Central memory CD4-positive, alpha-beta T cell (primary cell): ENCODE results near the gene FOSB.

ENCODE experiments used
- DNase-seq: peaks from one replicate; pipeline ENCODE4 v3.0.0; 2022

FOSB gene

DNA sequence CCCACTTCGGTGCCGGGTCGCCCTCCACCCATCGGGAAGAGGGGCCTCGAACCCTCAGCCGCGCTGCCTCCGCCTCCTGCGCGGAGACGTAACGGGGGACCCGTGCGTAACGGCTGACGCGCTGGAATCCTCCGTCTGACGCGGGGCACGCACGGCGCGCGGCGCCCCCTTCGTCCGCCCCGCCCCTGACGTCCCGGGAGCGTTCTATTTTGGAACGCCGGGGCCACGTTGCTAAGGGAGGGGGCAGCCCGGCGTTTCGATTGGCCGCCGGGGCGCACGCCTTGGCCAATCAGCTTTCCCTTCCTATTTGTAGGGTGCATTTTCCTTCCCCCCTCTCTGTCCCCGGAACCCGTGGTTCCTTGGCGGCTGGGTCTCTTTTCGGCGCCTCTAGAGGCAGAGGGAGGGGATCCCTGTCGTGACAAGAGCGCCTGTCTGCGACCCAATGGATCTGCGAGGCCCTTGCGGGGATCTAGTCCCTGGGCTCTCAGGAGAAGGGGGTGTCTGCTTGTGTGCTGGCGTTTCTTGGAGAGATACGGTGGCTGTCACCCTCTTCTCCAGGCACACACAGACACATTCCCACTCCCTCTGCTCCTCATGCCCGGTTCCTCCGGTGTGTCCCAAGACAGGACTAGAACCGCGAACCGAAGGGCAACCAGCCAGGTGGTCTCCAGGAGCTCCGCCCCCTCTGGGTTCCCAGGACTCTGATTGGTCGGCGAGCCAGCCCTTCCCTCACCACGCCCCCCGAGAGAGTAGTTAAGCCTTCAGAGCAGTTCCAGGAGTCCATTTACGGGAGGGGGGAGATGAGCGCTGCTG, 1.5 kb downstream of the FOSB start:
- peak; percentile 95 for DNase-seq

DNA sequence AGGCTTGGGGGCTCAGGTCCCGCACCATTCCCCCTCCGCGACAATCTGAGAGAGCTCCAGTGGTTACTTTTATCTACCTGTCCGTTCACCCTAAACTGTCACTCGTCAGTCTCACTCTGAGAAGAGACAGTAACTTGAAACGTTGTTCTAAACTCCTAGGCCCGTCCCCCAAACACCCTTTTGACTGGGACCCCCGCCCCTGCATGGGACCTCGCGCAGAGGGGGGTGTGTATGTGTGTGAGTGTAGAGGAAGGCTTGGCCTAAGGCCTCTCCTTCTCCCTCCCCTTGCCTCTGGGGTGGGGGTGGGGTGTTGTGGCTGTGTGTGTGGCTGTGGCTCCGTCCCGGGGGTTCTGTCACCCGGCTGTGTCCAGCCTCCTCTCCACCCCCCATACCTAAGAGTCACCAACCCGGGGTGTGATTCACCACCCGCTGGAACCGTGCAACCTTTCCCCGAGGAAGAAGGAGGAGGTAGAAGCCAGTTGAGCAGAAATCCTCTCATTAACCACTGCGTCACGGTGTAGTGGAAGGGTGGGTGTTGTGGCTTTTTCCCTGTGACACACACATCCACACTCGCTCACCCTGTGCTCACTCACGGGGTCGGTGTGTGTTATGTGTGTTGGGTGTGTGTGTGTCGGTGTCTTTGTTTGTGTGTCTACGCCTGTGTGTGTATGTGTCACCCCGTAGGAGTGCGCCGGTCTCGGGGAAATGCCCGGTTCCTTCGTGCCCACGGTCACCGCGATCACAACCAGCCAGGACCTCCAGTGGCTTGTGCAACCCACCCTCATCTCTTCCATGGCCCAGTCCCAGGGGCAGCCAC, 2.4 kb downstream of the FOSB start:
- DNase-seq, result no peak

DNA sequence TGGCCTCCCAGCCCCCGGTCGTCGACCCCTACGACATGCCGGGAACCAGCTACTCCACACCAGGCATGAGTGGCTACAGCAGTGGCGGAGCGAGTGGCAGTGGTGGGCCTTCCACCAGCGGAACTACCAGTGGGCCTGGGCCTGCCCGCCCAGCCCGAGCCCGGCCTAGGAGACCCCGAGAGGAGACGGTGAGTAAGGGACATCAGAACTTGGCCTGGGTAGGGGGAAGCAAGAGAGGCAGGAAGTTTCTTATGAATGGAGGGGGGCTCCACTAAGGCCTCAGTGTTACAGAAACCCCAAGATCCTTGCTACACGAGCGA, 2.9 kb downstream of the FOSB start:
- DNase-seq, result peak; percentile 53

DNA sequence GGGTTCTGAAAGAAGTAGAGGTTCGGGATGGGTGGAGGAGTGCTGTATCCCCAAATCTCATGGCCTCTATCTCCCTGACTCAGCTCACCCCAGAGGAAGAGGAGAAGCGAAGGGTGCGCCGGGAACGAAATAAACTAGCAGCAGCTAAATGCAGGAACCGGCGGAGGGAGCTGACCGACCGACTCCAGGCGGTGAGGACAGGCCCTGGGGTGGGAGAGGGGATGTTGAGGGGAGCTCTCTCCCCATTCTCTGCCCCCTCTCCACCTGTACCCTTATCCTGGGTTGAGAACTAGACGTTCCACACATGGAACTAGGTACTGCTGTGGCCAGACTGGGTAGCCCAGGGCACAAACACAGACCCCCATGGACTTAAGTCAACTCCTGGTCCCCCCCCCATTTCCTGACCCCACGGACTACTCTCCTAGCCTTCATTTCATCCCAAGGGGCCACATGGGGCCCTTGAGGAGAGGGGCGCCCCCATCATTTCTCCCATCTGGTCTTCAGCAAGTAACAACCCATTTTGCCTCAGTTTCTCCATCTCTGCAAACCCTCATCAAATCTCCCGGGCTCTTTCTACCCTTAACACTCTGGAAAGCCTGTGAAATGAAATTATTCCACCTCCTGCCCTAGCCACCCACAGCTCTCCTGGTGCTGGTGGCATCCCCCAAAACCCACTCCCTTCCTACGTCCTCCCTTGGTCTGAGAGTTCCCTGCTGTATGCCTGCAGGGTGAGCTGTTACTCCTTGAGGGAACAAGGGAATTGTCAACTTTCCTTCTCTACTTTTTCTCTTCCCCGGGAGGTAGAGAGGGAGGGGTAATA, 3.5 kb downstream of the FOSB start:
- peak; percentile 37 for DNase-seq

DNA sequence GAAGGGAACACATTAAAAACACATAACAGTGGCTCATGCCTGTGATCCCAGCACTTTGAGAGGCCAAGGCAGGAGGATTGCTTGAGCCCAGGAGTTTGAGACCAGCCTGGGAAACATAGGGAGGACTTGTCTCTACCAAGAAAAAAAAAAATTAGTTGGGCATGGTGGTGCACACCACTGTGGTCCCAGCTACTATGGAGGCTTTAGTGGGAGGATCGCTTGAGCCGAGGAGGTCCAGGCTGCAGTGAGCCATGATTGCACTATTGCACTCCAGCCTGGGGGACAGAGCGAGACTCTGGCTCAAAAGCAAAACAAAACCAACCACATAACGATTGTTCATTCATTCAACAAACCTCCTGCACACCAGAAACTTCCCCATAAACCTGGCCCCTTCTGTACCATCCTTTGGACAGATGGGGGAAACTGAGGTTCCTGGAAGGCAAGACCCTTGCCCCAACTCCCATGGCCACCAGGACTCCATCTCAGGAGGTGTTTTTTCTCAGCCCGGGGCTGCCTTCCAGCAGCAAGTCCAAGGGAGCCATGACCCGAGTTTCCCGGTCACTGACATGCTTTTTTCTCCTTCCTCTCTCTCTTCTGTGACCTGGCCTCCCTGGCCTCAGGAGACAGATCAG, 4.3 kb downstream of the FOSB start:
- DNase-seq, result peak; percentile 42

DNA sequence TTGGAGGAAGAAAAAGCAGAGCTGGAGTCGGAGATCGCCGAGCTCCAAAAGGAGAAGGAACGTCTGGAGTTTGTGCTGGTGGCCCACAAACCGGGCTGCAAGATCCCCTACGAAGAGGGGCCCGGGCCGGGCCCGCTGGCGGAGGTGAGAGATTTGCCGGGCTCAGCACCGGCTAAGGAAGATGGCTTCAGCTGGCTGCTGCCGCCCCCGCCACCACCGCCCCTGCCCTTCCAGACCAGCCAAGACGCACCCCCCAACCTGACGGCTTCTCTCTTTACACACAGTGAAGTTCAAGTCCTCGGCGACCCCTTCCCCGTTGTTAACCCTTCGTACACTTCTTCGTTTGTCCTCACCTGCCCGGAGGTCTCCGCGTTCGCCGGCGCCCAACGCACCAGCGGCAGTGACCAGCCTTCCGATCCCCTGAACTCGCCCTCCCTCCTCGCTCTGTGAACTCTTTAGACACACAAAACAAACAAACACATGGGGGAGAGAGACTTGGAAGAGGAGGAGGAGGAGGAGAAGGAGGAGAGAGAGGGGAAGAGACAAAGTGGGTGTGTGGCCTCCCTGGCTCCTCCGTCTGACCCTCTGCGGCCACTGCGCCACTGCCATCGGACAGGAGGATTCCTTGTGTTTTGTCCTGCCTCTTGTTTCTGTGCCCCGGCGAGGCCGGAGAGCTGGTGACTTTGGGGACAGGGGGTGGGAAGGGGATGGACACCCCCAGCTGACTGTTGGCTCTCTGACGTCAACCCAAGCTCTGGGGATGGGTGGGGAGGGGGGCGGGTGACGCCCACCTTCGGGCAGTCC, 5.0 kb downstream of the FOSB start:
- DNase-seq, result peak; percentile 57

GRCh38 chr19:45473367-45473681, 5.5 kb downstream of the FOSB start:
- DNase-seq, result no peak

- peak; percentile 55 for DNase-seq
Observed at GRCh38 chr19:45473682-45474605, 6.1 kb downstream of the FOSB start.

DNA sequence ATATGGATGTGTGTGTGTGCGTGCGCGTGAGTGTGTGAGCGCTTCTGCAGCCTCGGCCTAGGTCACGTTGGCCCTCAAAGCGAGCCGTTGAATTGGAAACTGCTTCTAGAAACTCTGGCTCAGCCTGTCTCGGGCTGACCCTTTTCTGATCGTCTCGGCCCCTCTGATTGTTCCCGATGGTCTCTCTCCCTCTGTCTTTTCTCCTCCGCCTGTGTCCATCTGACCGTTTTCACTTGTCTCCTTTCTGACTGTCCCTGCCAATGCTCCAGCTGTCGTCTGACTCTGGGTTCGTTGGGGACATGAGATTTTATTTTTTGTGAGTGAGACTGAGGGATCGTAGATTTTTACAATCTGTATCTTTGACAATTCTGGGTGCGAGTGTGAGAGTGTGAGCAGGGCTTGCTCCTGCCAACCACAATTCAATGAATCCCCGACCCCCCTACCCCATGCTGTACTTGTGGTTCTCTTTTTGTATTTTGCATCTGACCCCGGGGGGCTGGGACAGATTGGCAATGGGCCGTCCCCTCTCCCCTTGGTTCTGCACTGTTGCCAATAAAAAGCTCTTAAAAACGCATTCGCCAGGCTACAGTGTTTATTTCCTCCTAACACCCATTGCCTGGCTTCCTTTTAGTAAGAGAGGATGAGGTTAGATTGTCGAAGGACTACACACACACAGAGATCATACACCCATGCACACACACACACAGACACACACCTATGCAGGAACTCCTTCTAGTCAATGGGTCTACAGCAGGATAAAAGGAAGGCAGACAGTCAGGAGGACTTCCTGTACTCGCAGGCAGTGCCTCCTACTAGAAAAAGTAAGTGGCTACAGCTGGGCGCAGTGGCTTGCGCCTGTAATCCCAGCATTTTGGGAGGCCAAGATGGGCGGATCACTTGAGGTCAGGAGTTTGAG, 7.1 kb downstream of the FOSB start:
- DNase-seq, result peak; percentile 55

DNA sequence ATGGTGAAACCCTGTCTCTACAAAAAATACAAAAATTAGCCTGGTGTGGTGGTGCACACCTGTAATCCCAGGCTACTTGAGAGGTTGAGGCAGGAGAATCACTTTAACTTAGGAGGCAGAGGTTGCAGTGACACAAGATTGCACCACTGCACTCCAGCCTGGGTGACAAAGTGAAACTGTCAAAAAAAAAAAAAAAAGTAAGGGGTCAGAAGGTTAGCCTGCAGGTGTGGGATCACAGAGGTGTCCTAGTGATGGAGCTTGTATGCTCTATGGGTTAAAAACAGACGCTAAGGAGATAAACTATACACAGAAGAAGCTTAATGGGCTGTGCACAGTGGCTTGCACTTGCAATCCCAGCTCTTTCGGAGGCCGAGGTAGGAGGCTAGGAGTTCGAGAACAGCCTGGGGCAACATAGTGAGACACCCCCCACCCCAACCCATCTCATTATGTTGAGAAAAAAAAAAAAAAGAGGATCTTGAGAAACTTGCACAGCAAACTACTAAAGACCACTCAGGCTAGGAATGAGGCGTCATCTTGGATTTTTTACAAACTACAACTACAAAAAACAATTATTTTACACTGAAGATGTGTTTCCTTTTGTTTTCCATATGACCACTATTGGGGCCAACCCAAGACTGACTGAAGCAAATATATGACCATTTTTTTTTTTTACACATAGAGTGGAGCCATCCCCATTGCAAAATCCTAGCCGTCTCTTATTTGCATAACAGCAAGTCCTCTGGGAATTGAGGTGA, 7.9 kb downstream of the FOSB start:
- DNase-seq, result peak; percentile 53

GRCh38 chr19:45476304-45476703, 8.5 kb downstream of the FOSB start:
- DNase-seq, result peak; percentile 46

DNA sequence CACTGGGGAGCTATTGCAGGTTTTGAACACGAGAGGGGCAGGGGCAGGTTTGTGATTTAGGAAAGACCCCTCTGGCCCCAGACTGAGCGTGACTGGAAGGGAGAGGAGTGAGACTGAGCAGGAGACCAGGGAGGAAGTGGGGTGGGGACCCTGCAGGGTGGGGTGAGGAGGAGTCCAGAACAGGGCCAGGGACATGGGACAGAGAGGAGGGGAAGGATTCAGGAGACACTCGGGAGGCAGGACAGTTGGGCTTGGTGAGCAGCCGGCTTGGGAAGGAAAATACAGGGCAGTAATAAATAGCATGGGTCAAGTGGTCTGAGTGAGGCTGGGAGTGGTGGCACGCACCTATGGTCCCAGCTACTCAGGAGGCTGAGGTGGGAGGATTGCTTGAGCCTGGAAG, 9.4 kb downstream of the FOSB start:
- DNase-seq, result peak; percentile 33

DNA sequence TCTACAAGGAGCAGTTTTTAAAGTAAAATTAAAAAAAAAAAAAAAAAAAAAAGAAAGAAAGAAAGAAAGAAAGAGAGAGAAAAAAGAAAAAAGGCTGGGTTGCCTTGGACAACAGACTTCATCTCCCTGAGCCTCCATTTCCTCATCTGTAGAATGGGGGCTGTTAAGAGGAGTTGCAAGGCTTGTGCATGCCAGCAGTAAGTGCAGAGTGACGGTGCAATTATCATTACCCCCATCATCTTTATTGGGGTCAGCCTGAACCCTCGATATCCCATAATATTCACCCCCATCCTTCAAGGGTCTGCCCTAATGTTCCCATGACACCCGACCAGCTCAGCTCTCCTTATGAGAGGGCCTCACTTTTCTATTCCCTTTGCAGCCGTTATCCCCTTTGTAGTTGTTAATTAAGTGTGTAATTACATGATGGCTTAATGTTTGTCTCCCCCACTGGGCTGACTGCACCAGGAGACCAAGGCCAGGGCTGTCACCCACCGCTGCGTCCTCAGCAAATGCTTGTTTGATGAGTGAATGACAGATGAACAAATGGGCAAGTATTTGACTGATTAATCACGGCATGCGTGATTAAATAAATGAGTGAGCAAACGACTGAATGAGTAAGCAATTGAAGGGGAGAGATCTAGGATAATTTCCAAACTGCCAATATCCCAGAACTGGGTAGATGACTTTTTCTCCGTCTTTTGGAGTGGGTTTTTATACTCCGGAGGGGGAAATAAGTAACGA, 10.1 kb downstream of the FOSB start:
- no peak for DNase-seq

DNA sequence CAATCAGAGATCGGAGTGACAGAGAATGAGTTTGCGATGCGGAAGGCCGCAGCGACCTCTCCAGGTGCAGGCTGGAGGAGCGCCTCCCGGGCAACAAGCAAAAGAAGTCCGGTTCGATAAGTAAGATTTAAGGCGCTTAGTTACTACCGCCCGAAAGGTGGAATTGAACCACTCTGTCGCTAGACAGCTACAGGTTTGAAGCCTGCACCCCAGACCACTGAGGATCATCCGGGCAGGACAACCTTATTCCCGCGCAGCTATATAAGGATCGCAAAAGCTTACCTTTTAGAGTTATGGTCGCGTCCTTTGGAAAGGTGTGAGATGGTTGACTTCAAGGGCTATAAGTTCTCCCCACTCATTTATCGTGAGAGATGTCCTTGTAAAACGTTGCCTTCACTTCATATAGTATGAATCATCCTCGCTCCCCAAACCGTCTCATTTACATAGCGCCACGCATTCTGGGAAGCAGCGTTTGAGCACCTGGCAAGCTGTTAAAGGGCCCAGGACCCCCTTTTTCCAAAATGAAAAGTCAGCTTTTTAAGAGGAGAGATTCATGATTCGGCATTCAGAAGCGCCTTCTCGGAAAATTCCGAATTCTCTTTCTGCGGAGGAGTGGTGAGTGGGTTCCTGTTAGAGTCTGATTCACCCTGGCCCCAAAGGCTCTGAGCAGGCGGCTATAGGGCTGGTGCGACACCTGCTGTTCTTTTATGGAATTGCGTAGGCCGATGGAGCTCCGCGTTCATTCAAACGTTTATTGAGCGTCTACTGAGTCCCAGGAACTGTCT, 10.8 kb downstream of the FOSB start:
- DNase-seq, result peak; percentile 89

GRCh38 chr19:45483033-45483432, 15.2 kb downstream of the FOSB start:
- DNase-seq, result no peak

DNA sequence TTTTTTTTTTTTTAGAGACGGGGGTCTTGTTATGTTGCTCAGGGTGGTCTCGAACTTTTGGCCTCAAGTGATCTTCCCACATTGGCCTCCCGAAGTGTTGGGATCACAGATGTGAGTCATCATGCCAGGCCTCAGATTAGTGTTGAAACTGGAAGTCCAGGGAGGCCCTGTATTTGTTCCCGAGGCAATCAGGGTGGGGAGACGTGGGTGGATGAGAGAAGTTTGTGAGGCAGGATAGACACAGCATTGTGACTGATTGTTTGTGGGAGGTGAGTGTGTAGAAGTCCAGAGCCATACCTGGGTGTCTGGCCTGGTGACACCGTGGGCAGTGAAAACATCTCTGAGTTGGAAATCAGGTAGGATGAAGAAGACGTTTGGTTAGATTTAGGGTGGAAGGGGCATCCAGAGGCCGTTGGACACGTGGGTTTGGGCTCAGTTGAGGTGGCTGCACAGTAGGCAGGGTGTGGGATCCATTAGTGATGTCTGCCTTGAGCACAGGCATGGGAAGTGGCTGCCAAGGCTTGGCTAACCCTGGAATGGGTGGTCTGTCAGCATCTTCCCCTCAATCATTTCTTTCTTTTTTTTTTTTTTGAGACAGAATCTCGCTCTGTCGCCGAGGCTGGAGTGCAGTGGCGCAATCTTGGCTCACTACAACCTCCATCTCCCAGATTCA, 16.6 kb downstream of the FOSB start:
- no peak for DNase-seq
